ENCODE data around the gene FAM180A.
"Not testable (repeated sequence)": the region's sequence is repeated elsewhere in the genome, so short reads cannot be mapped to it uniquely, and the experiment has no call there.

FAM180A gene

DNA sequence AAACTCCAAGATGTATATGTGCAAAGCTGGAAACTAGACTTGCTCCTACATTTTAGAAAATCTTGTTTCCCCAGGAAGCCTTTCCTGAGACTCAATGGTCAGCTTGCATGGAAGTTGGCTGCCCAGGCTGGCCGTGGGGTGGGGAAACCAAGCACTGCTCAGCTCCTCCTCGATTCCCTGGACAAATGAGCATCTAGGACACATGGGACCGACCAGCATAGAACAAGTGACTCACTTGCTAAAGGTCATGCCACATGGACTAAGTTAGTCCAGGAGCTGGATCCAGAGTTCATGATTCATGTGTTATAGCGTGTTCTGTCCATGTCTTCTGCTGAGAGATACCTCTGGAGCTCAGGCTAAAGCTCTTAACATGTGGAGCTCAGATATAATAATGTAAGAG, 6.2 kb downstream of the FAM180A start:
- peak; percentile 46 for DNase-seq (ENCODE audit: low read depth)
- H3K4me3 ChIP-seq (ENCODE audit: low read length): no peak overlapping the region
- TF ChIP-seq, protein P1, sequence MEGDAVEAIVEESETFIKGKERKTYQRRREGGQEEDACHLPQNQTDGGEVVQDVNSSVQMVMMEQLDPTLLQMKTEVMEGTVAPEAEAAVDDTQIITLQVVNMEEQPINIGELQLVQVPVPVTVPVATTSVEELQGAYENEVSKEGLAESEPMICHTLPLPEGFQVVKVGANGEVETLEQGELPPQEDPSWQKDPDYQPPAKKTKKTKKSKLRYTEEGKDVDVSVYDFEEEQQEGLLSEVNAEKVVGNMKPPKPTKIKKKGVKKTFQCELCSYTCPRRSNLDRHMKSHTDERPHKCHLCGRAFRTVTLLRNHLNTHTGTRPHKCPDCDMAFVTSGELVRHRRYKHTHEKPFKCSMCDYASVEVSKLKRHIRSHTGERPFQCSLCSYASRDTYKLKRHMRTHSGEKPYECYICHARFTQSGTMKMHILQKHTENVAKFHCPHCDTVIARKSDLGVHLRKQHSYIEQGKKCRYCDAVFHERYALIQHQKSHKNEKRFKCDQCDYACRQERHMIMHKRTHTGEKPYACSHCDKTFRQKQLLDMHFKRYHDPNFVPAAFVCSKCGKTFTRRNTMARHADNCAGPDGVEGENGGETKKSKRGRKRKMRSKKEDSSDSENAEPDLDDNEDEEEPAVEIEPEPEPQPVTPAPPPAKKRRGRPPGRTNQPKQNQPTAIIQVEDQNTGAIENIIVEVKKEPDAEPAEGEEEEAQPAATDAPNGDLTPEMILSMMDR (conservative IDR thresholded peaks at IDR 0.05; ENCODE audit: low read length): no peak

DNA sequence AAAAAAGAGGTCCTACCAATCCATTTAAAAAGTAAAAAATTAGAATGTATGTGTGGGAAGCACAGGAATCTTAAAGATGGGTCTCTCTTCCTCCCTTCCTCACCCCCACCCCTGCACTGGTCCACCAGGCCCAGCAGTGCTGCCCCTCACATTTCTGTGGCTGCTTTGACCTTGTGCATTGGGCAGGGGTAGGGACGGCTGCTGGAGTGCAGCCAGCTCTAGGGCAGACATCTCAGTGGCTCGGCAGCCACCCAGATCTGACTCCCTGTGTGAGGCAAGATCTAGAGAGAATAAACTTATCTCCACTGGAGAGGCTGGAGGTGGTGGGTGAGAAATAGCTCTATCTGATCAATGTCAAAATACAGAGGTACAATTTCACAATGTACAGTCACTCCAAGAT, 6.7 kb downstream of the FAM180A start:
- TF ChIP-seq, protein P1 (conservative IDR thresholded peaks at IDR 0.05; ENCODE audit: low read length): no peak
- no peak overlapping the region for H3K4me3 ChIP-seq (ENCODE audit: low read length)
- DNase-seq (ENCODE audit: low read depth): no peak

DNA sequence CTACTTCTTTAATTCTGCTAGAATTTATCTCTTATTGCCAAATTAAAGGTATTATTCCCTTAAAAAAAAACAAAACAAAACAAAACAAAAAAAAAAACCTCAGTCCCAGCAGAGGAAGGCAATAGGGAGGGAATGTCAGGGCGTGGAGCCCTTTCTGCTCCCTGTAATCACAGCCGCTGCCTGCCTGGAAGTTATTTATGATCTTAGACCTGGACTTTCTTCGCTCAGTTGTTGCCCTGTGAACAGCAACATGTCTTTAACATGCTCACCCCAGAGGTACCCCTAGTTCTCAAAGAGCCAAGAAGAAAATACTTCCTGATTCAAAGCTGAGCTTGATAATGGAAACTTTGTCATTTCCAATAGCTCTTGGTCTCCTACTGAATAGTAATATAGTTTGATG, 7.7 kb downstream of the FAM180A start:
- TF ChIP-seq, protein P1 (conservative IDR thresholded peaks at IDR 0.05; ENCODE audit: low read length): no peak
- H3K4me3 ChIP-seq (ENCODE audit: low read length): no peak overlapping the region
- no peak for DNase-seq (ENCODE audit: low read depth)

DNA sequence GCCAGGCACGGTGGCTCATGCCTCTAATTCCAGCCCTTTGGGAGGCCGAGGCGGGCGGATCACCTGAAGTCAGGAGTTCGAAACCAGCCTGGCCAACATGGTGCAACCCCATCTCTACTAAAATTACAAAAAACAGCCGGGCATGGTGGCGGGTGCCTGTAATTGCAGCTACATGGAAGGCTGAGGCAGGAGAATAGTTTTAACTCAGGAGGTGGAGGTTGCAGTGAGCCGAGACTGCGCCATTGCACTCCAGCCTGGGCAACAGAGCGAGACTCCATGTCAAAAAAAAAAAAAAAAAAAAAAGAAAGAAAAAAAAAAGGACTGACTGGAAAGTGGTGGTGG, 11.3 kb downstream of the FAM180A start:
- DNase-seq (ENCODE audit: low read depth); H3K4me3 ChIP-seq (ENCODE audit: low read length): not testable (repeated sequence)

DNA sequence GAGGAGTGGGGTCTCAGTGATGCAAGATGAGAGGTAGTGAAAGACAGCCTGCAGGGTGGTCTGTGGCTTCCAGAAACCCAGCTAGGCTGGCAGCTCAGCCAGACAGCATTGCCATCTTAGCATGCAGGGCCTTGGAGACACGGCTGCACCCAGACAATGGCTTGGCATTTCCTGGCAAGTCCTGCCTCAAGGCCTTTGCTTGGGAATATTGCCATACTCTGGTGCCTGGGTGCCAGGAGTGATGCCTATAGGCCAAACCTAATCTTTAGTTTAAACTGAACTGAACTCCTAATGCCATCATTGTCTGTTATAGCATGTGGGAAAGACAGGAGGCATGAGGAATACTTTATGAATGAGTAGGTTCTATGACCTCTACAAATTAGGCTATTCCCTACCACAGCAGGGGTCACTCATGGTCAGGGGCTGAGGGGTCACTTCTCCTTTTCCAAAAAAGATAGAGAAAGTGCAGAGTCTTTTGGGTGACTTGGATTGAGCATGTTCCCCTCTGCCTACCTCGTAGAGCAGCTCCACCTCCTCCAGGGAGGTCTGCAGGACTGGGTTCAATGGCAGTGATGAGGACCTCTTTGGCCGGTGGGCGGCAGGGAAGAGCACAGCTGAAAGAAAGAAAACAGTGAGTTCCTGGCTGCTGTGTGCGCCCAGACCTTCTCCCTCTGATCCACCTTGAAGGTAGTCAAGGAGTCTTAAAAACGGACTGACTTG, 11.9 kb downstream of the FAM180A start:
- TF ChIP-seq, protein P1 (conservative IDR thresholded peaks at IDR 0.05; ENCODE audit: low read length): no peak
- DNase-seq (ENCODE audit: low read depth): no peak
- H3K4me3 ChIP-seq (ENCODE audit: low read length): no peak overlapping the region

DNA sequence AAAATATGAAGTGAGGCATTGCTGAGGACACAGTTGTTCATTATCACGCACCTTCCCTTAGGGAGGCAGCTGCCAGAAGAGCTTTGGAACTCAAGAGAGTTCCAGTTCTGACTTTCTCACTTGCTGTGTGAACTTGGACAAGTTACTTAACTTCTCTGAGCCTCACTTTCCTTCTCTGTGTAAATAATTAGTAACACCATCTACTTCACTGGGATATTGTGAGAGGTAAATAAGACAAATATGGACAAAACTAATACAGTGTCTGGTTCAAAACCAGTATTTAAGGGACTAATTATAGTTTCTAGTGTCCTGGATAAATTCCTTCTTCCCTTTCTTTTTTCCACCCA, 14.3 kb downstream of the FAM180A start:
- TF ChIP-seq, protein P1 (conservative IDR thresholded peaks at IDR 0.05; ENCODE audit: low read length): no peak
- DNase-seq (ENCODE audit: low read depth): no peak
- H3K4me3 ChIP-seq (ENCODE audit: low read length): no peak overlapping the region

DNA sequence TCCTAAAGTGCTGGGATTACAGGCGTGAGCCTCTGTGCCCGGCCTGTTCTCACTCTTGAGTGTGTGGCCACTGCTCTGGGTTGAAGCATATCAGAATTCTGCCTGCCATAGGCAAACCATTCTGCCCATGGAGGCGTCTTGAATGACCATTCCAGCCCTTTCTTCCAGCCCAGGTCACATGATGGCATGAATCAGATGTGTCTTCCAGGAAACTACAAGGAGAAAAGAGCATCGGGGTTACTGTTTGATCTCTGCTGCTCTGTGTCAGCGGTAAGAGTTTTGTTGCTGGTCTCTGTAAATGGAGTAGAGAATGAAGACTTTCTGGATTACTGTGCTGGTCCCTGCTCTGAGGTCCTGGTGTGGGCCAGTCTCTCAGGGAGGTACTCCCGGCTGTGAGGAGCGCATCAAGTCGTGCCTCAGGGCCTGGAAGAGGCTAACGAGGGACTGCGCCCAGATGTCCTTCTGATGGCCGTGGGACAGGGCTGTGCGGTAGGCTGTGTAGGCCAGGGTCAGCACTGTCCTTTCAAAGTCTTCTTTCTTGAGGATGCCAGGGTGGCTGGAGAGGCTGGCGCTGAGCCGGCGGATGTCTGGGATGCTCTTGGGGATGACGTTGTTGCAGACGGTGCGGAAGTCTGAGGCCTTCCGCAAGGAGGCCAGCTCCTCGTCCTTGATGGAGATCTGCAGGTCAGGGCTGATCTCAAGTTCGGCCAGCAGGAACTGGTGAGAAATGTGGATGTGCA, 14.8 kb downstream of the FAM180A start:
- TF ChIP-seq, protein P1 (conservative IDR thresholded peaks at IDR 0.05; ENCODE audit: low read length): no peak
- DNase-seq (ENCODE audit: low read depth): no peak

More for the DNA sequence above, 14.8 kb downstream of the FAM180A start:
- no peak overlapping the region for H3K4me3 ChIP-seq (ENCODE audit: low read length)
